Measurements from ENCODE around the gene SRPRB. TPM values are rescaled to one million over a fixed set of nuclear protein-coding genes. Genes with fewer than 3 reads are reported as not detected.

SRPRB gene
- total RNA-seq, 6 experiments from 2014 or later, result 94.3 to 130 (median 99.4) TPM

- no peak overlapping the region for H3K4me3 Mint-ChIP-seq
- H3K4me1 Mint-ChIP-seq (ENCODE audit: low read depth), result peaks cover 9% of the 10 kb centered on the region; the same call in 1 of the 2 replicates
- no peak overlapping the region for H3K27ac Mint-ChIP-seq
- H3K9me3 Mint-ChIP-seq, result no peaks in the 10 kb centered on the region
- no peaks in the 10 kb centered on the region for H3K36me3 Mint-ChIP-seq (ENCODE audit: low read depth)
- H3K27me3 Mint-ChIP-seq (ENCODE audit: insufficient read depth), result peaks cover 10% of the 10 kb centered on the region
- no peak for DNase-seq
- no peak for TF ChIP-seq CTCF (IDR thresholded peaks at IDR 0.05)
These were observed 35.2 kb downstream of the SRPRB start for GRCh38 chr3:133840767-133841166.

GRCh38 chr3:133841196-133841595 lies 35.6 kb downstream of the SRPRB start:
- Mint-ChIP-seq H3K4me3 (no peak overlapping the region), H3K9me3 (no peaks in the 10 kb centered on the region), H3K36me3 (ENCODE audit: low read depth) (no peaks in the 10 kb centered on the region), H3K27me3 (ENCODE audit: insufficient read depth) (peaks cover 9% of the 10 kb centered on the region), H3K27ac (no peak overlapping the region), H3K4me1 (ENCODE audit: low read depth) (peaks cover 9% of the 10 kb centered on the region; the same call in 1 of the 2 replicates)
- no peak for DNase-seq
- no peak for TF ChIP-seq CTCF (IDR thresholded peaks at IDR 0.05)

- Mint-ChIP-seq H3K9me3 (no peaks in the 10 kb centered on the region), H3K27me3 (ENCODE audit: insufficient read depth) (peaks cover 11% of the 10 kb centered on the region), H3K4me3 (no peak overlapping the region), H3K4me1 (ENCODE audit: low read depth) (peaks cover 9% of the 10 kb centered on the region; the same call in 1 of the 2 replicates), H3K27ac (no peak overlapping the region), H3K36me3 (ENCODE audit: low read depth) (no peaks in the 10 kb centered on the region)
- DNase-seq, result no peak
- TF ChIP-seq CTCF (IDR thresholded peaks at IDR 0.05), result no peak
These were observed 36.5 kb downstream of the SRPRB start for GRCh38 chr3:133842158-133842557.

- Mint-ChIP-seq H3K27me3 (ENCODE audit: insufficient read depth) (peaks cover 14% of the 10 kb centered on the region), H3K9me3 (no peaks in the 10 kb centered on the region), H3K27ac (no peak overlapping the region), H3K36me3 (ENCODE audit: low read depth) (no peaks in the 10 kb centered on the region), H3K4me3 (no peak overlapping the region), H3K4me1 (ENCODE audit: low read depth) (peaks cover 9% of the 10 kb centered on the region; the same call in 1 of the 2 replicates)
- peak; percentile 43 for DNase-seq
- TF ChIP-seq CTCF (IDR thresholded peaks at IDR 0.05), result no peak
These were observed 38.0 kb downstream of the SRPRB start for GRCh38 chr3:133843634-133844033.

- Mint-ChIP-seq H3K4me3 (no peak overlapping the region), H3K27ac (no peak overlapping the region), H3K4me1 (ENCODE audit: low read depth) (peaks cover 9% of the 10 kb centered on the region; the same call in 1 of the 2 replicates), H3K27me3 (ENCODE audit: insufficient read depth) (peaks cover 13% of the 10 kb centered on the region), H3K36me3 (ENCODE audit: low read depth) (no peaks in the 10 kb centered on the region), H3K9me3 (no peaks in the 10 kb centered on the region)
- TF ChIP-seq CTCF (IDR thresholded peaks at IDR 0.05), result no peak
- DNase-seq, result no peak
These were observed 39.5 kb downstream of the SRPRB start for GRCh38 chr3:133845127-133845526.

- no peak for DNase-seq
- TF ChIP-seq CTCF (IDR thresholded peaks at IDR 0.05), result no peak
- Mint-ChIP-seq H3K4me1 (ENCODE audit: low read depth) (peaks cover under 1% of the 10 kb centered on the region; the same call in 1 of the 2 replicates), H3K9me3 (no peaks in the 10 kb centered on the region), H3K27ac (no peak overlapping the region), H3K36me3 (ENCODE audit: low read depth) (no peaks in the 10 kb centered on the region), H3K4me3 (no peak overlapping the region), H3K27me3 (ENCODE audit: insufficient read depth) (peaks cover 11% of the 10 kb centered on the region)
These were observed 43.7 kb downstream of the SRPRB start for GRCh38 chr3:133849346-133849745.

All from HFFc6 (cell line).